ENCODE data around the gene CABP7.

The CABP7 gene

DNA sequence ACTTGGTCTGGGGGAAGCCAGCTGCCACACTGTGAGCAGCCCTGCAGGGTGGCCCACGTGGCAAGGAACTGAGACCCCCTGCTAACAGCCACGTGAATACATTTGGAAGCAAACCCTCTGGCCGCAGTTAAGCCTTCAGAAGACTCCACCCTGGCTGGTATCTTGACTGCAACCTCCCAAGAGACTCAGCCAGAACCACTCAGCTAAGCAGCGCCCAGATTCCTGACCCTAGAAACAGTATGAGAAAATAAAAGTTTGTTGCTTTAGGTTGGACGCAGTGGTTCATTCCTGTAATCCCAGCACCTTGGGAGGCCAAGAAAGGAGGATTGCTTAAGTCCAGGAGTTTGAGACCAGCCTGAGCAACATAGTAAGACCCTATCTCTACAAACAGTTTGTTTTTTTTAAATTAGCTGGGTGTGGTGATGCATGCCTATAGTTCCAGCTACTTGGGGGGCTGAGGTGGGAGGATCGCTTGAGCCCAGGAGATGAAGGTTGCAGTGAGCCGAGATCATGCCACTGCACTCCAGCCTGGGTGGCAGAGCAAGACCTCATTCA, 38.3 kb downstream of the CABP7 start:
- Histone ChIP-seq H3K27me3 (ENCODE audit: insufficient read depth, low read length, poor library complexity) (no peaks in the 10 kb centered on the region), H2BK15ac (replicated peaks; ENCODE audit: low read depth) (no peak overlapping the region), H3K79me2 (ENCODE audit: control insufficient read depth, insufficient read depth, low read length) (no peaks in the 10 kb centered on the region), H3K79me1 (ENCODE audit: low read length) (no peaks in the 10 kb centered on the region), H3K27ac (ENCODE audit: low read depth, low read length) (no peak overlapping the region), H3K36me3 (ENCODE audit: control insufficient read depth, insufficient read depth, low read length) (no peaks in the 10 kb centered on the region), H2AK5ac (ENCODE audit: low read length) (no peak overlapping the region), H3K4ac (ENCODE audit: low read depth, low read length) (no peak overlapping the region), H2BK120ac (ENCODE audit: low read depth, low read length) (no peak overlapping the region), H3K4me3 (ENCODE audit: low read length) (no peak overlapping the region), H3K4me2 (ENCODE audit: low read length) (no peak overlapping the region), H2BK5ac (ENCODE audit: low read length) (no peak overlapping the region), H3K18ac (ENCODE audit: low read length) (no peak overlapping the region), H4K5ac (ENCODE audit: low read length) (no peak overlapping the region), H3K23ac (ENCODE audit: low read length) (no peak overlapping the region), H3K56ac (ENCODE audit: low read length) (no peak overlapping the region), H3K4me1 (ENCODE audit: control insufficient read depth, low read depth, low read length) (no peaks in the 10 kb centered on the region), H4K8ac (ENCODE audit: low read depth, low read length) (no peak overlapping the region), H3K9ac (ENCODE audit: low read length) (no peak overlapping the region)
- no peak for DNase-seq
- no CpG with 5 or more reads among the region's 7 CpGs for WGBS (ENCODE audit: extremely low coverage, insufficient coverage, low lambda C conversion rate)

GRCh38 chr22:29758959-29759358, 39.2 kb downstream of the CABP7 start:
- H3K27ac ChIP-seq (ENCODE audit: low read depth, low read length), result no peak overlapping the region
- H3K79me2 ChIP-seq (ENCODE audit: control insufficient read depth, insufficient read depth, low read length), result no peaks in the 10 kb centered on the region
- H3K4me3 ChIP-seq (ENCODE audit: low read length), result no peak overlapping the region
- no peak overlapping the region for H3K9ac ChIP-seq (ENCODE audit: low read length)
- H2BK5ac ChIP-seq (ENCODE audit: low read length), result no peak overlapping the region
- H2AK5ac ChIP-seq (ENCODE audit: low read length), result no peak overlapping the region
- H3K27me3 ChIP-seq (ENCODE audit: insufficient read depth, low read length, poor library complexity), result no peaks in the 10 kb centered on the region
- H2BK120ac ChIP-seq (ENCODE audit: low read depth, low read length), result no peak overlapping the region
- H3K18ac ChIP-seq (ENCODE audit: low read length), result no peak overlapping the region
- H4K5ac ChIP-seq (ENCODE audit: low read length), result no peak overlapping the region
- H3K79me1 ChIP-seq (ENCODE audit: low read length), result no peaks in the 10 kb centered on the region
- H3K4me1 ChIP-seq (ENCODE audit: control insufficient read depth, low read depth, low read length), result no peaks in the 10 kb centered on the region
- no peak overlapping the region for H2BK15ac ChIP-seq (replicated peaks; ENCODE audit: low read depth)
- no CpG with 5 or more reads among the region's 5 CpGs for WGBS (ENCODE audit: extremely low coverage, insufficient coverage, low lambda C conversion rate)
- H3K23ac ChIP-seq (ENCODE audit: low read length), result no peak overlapping the region
- H3K36me3 ChIP-seq (ENCODE audit: control insufficient read depth, insufficient read depth, low read length), result no peaks in the 10 kb centered on the region
- no peak overlapping the region for H4K8ac ChIP-seq (ENCODE audit: low read depth, low read length)
- DNase-seq, result no peak
- H3K56ac ChIP-seq (ENCODE audit: low read length), result no peak overlapping the region
- H3K4me2 ChIP-seq (ENCODE audit: low read length), result no peak overlapping the region
- no peak overlapping the region for H3K4ac ChIP-seq (ENCODE audit: low read depth, low read length)

DNA sequence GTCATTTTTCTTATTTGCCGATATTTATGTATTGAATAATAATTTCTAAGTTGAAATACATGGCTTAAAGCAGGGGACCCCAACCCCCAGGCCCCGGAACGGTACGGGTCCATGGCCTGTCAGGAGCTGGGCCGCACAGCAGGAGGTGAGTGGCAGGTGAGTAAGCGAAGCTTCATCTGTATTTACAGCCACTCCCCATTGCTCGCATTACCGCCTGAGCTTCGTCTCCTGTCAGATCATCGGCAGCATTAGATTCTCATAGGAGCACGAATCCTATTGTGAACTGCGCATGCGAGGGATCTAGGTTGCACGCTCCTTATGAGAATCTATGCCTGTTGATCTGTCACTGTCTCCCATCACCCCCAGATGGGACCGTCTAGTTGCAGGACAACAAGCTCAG, 42.5 kb downstream of the CABP7 start:
- Histone ChIP-seq H3K36me3 (ENCODE audit: control insufficient read depth, insufficient read depth, low read length) (no peaks in the 10 kb centered on the region), H4K5ac (ENCODE audit: low read length) (no peak overlapping the region), H3K4me3 (ENCODE audit: low read length) (no peak overlapping the region), H3K4ac (ENCODE audit: low read depth, low read length) (no peak overlapping the region), H3K18ac (ENCODE audit: low read length) (no peak overlapping the region), H3K27me3 (ENCODE audit: insufficient read depth, low read length, poor library complexity) (no peaks in the 10 kb centered on the region), H2AK5ac (ENCODE audit: low read length) (no peak overlapping the region), H3K56ac (ENCODE audit: low read length) (no peak overlapping the region), H4K8ac (ENCODE audit: low read depth, low read length) (no peak overlapping the region), H3K79me2 (ENCODE audit: control insufficient read depth, insufficient read depth, low read length) (no peaks in the 10 kb centered on the region), H3K9ac (ENCODE audit: low read length) (no peak overlapping the region), H2BK5ac (ENCODE audit: low read length) (no peak overlapping the region), H2BK15ac (replicated peaks; ENCODE audit: low read depth) (no peak overlapping the region), H3K27ac (ENCODE audit: low read depth, low read length) (no peak overlapping the region), H3K4me1 (ENCODE audit: control insufficient read depth, low read depth, low read length) (no peaks in the 10 kb centered on the region), H3K4me2 (ENCODE audit: low read length) (no peak overlapping the region), H2BK120ac (ENCODE audit: low read depth, low read length) (no peak overlapping the region), H3K23ac (ENCODE audit: low read length) (no peak overlapping the region), H3K79me1 (ENCODE audit: low read length) (no peaks in the 10 kb centered on the region)
- no CpG with 5 or more reads among the region's 15 CpGs for WGBS (ENCODE audit: extremely low coverage, insufficient coverage, low lambda C conversion rate)
- no peak for DNase-seq

DNA sequence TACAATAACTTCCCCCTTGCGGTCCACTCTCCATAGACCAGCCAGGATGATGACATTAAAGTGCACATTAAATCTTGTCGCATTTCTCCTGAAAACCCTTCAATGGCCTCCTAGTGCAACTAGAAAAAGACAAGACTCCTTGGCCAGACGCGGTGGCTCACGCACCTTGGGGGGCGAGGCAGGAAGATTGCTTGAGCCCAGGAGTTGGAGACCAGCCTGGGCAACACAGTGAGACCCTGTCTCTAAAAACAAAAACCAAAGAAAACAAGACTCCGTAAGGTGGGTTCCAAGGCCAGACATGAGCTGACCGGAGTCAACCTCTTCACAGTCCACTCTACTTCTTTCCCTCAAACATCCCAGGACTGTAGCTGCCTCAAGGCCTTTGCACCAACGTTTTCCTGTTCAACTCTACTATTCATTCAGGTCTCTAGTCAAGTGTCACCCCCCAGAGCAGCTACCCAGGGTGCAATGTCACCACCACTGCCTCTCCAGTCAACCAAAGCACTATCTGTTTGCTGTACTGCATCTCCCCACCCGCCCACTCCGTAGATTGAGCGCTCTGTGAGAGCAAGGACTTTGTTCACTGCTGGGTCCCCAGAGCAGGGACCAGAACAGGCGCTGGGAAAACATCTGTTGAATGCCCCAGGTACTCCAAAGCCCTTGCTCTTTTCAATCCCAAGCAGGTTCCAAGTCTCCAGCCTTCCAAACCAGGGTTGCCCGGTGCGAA, 46.3 kb downstream of the CABP7 start:
- no peak overlapping the region for H3K27ac ChIP-seq (ENCODE audit: low read depth, low read length)
- H2BK5ac ChIP-seq (ENCODE audit: low read length), result no peak overlapping the region
- H3K23ac ChIP-seq (ENCODE audit: low read length), result no peak overlapping the region
- H3K36me3 ChIP-seq (ENCODE audit: control insufficient read depth, insufficient read depth, low read length), result no peaks in the 10 kb centered on the region
- H3K4ac ChIP-seq (ENCODE audit: low read depth, low read length), result peak overlapping the region; percentile 41
- H4K8ac ChIP-seq (ENCODE audit: low read depth, low read length), result no peak overlapping the region
- no CpG with 5 or more reads among the region's 15 CpGs for WGBS (ENCODE audit: extremely low coverage, insufficient coverage, low lambda C conversion rate)
- H3K18ac ChIP-seq (ENCODE audit: low read length), result peak overlapping the region; percentile 16
- H3K79me2 ChIP-seq (ENCODE audit: control insufficient read depth, insufficient read depth, low read length), result peaks cover 10% of the 10 kb centered on the region
- peak overlapping the region; percentile 23 for H4K5ac ChIP-seq (ENCODE audit: low read length)
- H3K56ac ChIP-seq (ENCODE audit: low read length), result peak overlapping the region; percentile 95
- H2BK120ac ChIP-seq (ENCODE audit: low read depth, low read length), result no peak overlapping the region
- H3K4me2 ChIP-seq (ENCODE audit: low read length), result peak overlapping the region; percentile 84
- H3K27me3 ChIP-seq (ENCODE audit: insufficient read depth, low read length, poor library complexity), result no peaks in the 10 kb centered on the region
- peaks cover 9% of the 10 kb centered on the region for H3K79me1 ChIP-seq (ENCODE audit: low read length)
- no peak overlapping the region for H2BK15ac ChIP-seq (replicated peaks; ENCODE audit: low read depth)
- peaks cover 4% of the 10 kb centered on the region for H3K4me1 ChIP-seq (ENCODE audit: control insufficient read depth, low read depth, low read length)
- no peak overlapping the region for H2AK5ac ChIP-seq (ENCODE audit: low read length)
- no peak for DNase-seq
- peak overlapping the region; percentile 74 for H3K4me3 ChIP-seq (ENCODE audit: low read length)
- H3K9ac ChIP-seq (ENCODE audit: low read length), result peak overlapping the region; percentile 90

GRCh38 chr22:29766632-29767170, 46.9 kb downstream of the CABP7 start, which contains the start of gene ZMAT5:
Gene ZMAT5 (minus strand): TSS chr22:29767007. CDS start chr22:29748544, 18,463 bp downstream.
- WGBS (ENCODE audit: extremely low coverage, insufficient coverage, low lambda C conversion rate), result no CpG with 5 or more reads among the region's 32 CpGs
- Histone ChIP-seq H4K5ac (ENCODE audit: low read length) (peak within 1 kb of the TSS; percentile 23), H3K4me3 (ENCODE audit: low read length) (peak within 1 kb of the TSS; percentile 74), H3K18ac (ENCODE audit: low read length) (peak within 1 kb of the TSS; percentile 16), H3K4me1 (ENCODE audit: control insufficient read depth, low read depth, low read length) (peaks cover 4% of the 10 kb centered on the region), H4K8ac (ENCODE audit: low read depth, low read length) (no peak within 1 kb of the TSS), H3K27me3 (ENCODE audit: insufficient read depth, low read length, poor library complexity) (no peaks in the 10 kb centered on the region), H3K9ac (ENCODE audit: low read length) (peak within 1 kb of the TSS; percentile 90), H3K36me3 (ENCODE audit: control insufficient read depth, insufficient read depth, low read length) (no peaks in the 10 kb centered on the region), H3K4ac (ENCODE audit: low read depth, low read length) (peak within 1 kb of the TSS; percentile 76), H2AK5ac (ENCODE audit: low read length) (no peak within 1 kb of the TSS), H3K27ac (ENCODE audit: low read depth, low read length) (peak within 1 kb of the TSS; percentile 34), H2BK120ac (ENCODE audit: low read depth, low read length) (no peak within 1 kb of the TSS), H3K4me2 (ENCODE audit: low read length) (peak within 1 kb of the TSS; percentile 84), H2BK5ac (ENCODE audit: low read length) (peak within 1 kb of the TSS; percentile 14), H2BK15ac (replicated peaks; ENCODE audit: low read depth) (no peak within 1 kb of the TSS), H3K23ac (ENCODE audit: low read length) (no peak within 1 kb of the TSS), H3K79me1 (ENCODE audit: low read length) (peaks cover 9% of the 10 kb centered on the region), H3K56ac (ENCODE audit: low read length) (peak within 1 kb of the TSS; percentile 95), H3K79me2 (ENCODE audit: control insufficient read depth, insufficient read depth, low read length) (peaks cover 10% of the 10 kb centered on the region)
- DNase-seq, result peak; percentile 99
